NOMO-1 treated with dmso at 0.1 percent for 144 hours (cell line): ENCODE measurements around the gene SLAIN1.

Source experiments
- DNase-seq: peaks from one replicate; lab custom pipeline; 2025; ENCODE audit not compliant: unreplicated experiment; lab: John Stamatoyannopoulos, UW

SLAIN1 gene

GRCh38 chr13:77749344-77749880 lies 51.9 kb downstream of the SLAIN1 start:
- DNase-seq = no peak

GRCh38 chr13:77751513-77752456 lies 54.3 kb downstream of the SLAIN1 start:
- peak; percentile 2 for DNase-seq

- no peak for DNase-seq
These were observed 55.1 kb downstream of the SLAIN1 start for GRCh38 chr13:77752512-77753069.

GRCh38 chr13:77760893-77761292 lies 63.4 kb downstream of the SLAIN1 start:
- no peak for DNase-seq

- DNase-seq = peak; percentile 15
These were observed 69.9 kb downstream of the SLAIN1 start for GRCh38 chr13:77767413-77767812.

GRCh38 chr13:77774181-77774580 lies 76.7 kb downstream of the SLAIN1 start:
- no peak for DNase-seq

GRCh38 chr13:77776704-77777103 lies 79.2 kb downstream of the SLAIN1 start:
- DNase-seq = no peak

- peak; percentile 76 for DNase-seq
These were observed 82.2 kb downstream of the SLAIN1 start for GRCh38 chr13:77779552-77780272.

GRCh38 chr13:77781808-77782207 lies 84.3 kb downstream of the SLAIN1 start:
- DNase-seq = no peak

- no peak for DNase-seq
These were observed 87.0 kb downstream of the SLAIN1 start for GRCh38 chr13:77784515-77784914.

GRCh38 chr13:77786695-77787287 lies 89.3 kb downstream of the SLAIN1 start:
- DNase-seq = no peak

- peak; percentile 26 for DNase-seq
These were observed 91.9 kb downstream of the SLAIN1 start for GRCh38 chr13:77789376-77789775.

- no peak for DNase-seq
These were observed 102.7 kb downstream of the SLAIN1 start for GRCh38 chr13:77800219-77800618.

- DNase-seq = no peak
These were observed 109.0 kb downstream of the SLAIN1 start for GRCh38 chr13:77806518-77806917.

GRCh38 chr13:77807431-77808135 lies 110.1 kb downstream of the SLAIN1 start:
- no peak for DNase-seq

GRCh38 chr13:77810430-77810829 lies 112.9 kb downstream of the SLAIN1 start:
- peak; percentile 27 for DNase-seq

- no peak for DNase-seq
These were observed 113.4 kb downstream of the SLAIN1 start for GRCh38 chr13:77810878-77811277.

- DNase-seq = no peak
These were observed 113.9 kb downstream of the SLAIN1 start for GRCh38 chr13:77811381-77811780.

- no peak for DNase-seq
These were observed 114.5 kb downstream of the SLAIN1 start for GRCh38 chr13:77811981-77812380.
